Measurements from ENCODE around the gene KRT76. TPM values are rescaled to one million over a fixed set of nuclear protein-coding genes. Genes with fewer than 3 reads are reported as not detected.
"Not testable (repeated sequence)": the region's sequence is repeated elsewhere in the genome, so short reads cannot be mapped to it uniquely, and the experiment has no call there.

KRT76 gene
- polyA plus RNA-seq, 6 donors from 2014 or later = not detected

GRCh38 chr12:52798003-52798670 is 21.0 kb upstream of the KRT76 start:
- Mint-ChIP-seq H3K9me3 (no peaks in the 10 kb centered on the region), H3K4me3 (no peak overlapping the region), H3K4me1 (no peaks in the 10 kb centered on the region), H3K27ac (no peak overlapping the region), H3K36me3 (no peaks in the 10 kb centered on the region), H3K27me3 (peaks cover 10 to 44% (median 18%) of the 10 kb centered on the region in 3 donors)
- ATAC-seq (ENCODE audit: low read depth in 2 of 2) = no peak
- no peak for DNase-seq

DNA sequence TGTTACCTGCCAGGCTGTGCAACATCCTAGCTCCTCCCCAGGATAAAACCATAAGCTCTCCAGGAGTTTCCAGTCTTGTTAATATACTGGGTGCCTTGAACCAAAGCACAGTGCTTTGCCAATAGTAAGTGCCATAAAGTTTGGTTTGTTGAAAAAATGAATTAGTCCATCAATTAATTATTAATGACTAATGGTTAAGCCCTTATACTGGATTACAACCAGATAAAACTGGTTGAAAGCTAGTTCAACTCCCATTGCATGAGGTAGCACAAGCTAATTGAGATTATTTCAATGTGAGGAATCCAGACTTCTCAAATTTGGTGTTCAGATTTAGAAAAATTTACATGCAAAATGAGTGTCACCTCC is 20.4 kb upstream of the KRT76 start:
- no peak overlapping the region for H3K4me3 Mint-ChIP-seq
- ATAC-seq (ENCODE audit: low read depth in 2 of 2) (no peak), DNase-seq (no peak)
- no peaks in the 10 kb centered on the region for H3K36me3 Mint-ChIP-seq
- no peak overlapping the region for H3K27ac Mint-ChIP-seq
- no peaks in the 10 kb centered on the region for H3K9me3 Mint-ChIP-seq
- peaks cover 9 to 44% (median 19%) of the 10 kb centered on the region in 3 donors for H3K27me3 Mint-ChIP-seq
- no peaks in the 10 kb centered on the region for H3K4me1 Mint-ChIP-seq

DNA sequence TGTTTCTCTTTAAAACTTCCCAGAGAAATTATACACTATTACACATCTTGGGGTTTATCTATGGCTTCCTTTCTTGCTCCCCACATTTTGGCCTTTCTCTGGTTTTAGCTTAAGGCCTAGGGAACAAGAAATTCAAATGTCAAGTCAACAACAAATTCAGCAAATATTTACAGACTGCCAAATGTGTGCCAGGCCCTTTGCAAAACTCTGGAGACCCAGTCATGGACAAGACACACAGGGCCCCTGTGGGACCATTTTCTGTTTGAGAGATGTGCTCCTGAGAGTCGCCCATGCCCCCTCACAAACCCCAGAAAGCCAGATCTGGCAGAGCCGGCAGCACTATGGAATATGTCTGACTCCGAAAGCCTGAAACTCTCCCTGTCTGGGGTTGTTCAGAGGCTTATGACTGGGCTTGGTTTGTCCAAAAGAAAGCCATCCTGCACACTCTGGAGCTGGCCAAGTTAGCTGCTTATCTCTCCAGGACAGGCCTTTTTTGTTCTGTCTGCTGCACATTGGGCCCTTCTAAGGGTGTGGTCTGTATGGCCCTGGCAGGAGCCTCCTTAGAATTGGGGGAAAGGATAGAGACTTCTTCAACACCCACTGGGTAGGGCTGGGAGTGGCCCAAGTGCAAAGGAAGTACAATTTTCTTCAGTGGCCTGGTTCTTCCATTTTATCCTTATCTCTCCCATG is 19.8 kb upstream of the KRT76 start:
- H3K27ac Mint-ChIP-seq = no peak overlapping the region
- H3K36me3 Mint-ChIP-seq = no peaks in the 10 kb centered on the region
- no peaks in the 10 kb centered on the region for H3K9me3 Mint-ChIP-seq
- H3K4me1 Mint-ChIP-seq = no peaks in the 10 kb centered on the region
- H3K27me3 Mint-ChIP-seq = peaks cover 4 to 40% (median 21%) of the 10 kb centered on the region in 3 donors
- H3K4me3 Mint-ChIP-seq = no peak overlapping the region
- DNase-seq (no peak), ATAC-seq (ENCODE audit: low read depth in 2 of 2) (no peak)

DNA sequence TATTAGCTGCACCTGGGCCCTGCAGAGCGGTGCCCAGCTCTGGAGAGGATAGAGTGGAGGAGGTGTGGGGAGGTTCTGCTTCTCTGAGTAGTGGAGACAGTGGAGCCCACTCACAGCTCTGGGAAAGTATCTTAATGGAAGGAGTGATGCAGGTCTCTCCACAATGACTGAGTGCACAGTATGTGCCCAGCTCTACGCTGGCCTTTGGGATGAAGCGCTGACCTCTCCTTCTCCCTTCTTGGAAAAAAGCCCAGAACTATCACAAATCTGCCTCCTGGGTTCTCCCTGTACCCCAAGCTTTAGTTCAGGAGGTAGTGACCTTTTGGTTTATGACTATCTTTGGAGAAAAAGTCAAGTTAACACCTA is 19.3 kb upstream of the KRT76 start:
- Mint-ChIP-seq H3K4me1 (no peaks in the 10 kb centered on the region), H3K36me3 (no peaks in the 10 kb centered on the region), H3K4me3 (no peak overlapping the region), H3K9me3 (no peaks in the 10 kb centered on the region), H3K27me3 (peaks cover 6 to 43% (median 25%) of the 10 kb centered on the region in 3 donors), H3K27ac (no peak overlapping the region)
- DNase-seq (no peak), ATAC-seq (ENCODE audit: low read depth in 2 of 2) (no peak)

DNA sequence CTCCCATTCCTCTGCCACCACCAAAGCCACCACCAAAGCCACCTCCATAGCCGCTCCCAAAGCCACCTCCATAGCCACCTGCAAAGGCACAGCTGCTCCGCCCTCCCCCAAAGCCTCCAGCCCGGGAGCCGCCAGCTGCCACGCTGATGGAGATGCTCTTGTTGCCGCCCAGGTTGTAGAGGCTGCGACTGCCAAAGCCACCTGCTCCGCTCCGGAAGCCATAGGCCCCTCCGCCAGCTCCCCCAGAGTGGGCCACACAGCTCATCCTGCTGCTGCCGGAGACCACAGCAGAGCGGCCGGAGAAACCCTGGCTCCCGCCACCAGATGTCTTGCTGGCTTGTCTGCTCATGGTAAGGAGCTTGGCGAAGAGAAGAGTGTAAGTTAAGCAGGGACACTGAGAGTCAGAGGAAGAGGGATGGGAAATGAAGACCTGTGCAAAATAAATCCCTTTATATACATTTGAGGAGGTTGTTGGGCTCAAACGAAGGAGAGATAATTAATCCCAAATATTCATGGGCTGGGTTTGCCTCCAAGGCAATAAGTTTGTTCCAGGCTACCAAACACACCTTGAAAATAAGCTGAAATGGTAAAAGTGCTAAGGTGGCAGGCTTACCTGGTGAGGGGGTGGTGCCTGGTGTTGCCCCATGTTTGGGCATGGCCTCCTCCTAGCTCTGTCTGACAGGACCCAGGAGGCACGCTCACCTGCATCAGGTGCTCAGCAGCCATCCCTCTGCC is 18.7 kb upstream of the KRT76 start, which contains the start of gene KRT3:
Gene KRT3 (minus strand): TSS at position 424 of the 735 bp plus-strand sequence. CDS start 75 bp downstream, at position 349.
- no peak for DNase-seq
- Mint-ChIP-seq H3K36me3 (no peaks in the 10 kb centered on the region), H3K27me3 (peaks cover 11 to 45% (median 25%) of the 10 kb centered on the region in 3 donors), H3K4me3 (no peak within 1 kb of the TSS), H3K4me1 (no peaks in the 10 kb centered on the region), H3K9me3 (no peaks in the 10 kb centered on the region), H3K27ac (no peak within 1 kb of the TSS)
- no peak for ATAC-seq (ENCODE audit: low read depth in 2 of 2)

DNA sequence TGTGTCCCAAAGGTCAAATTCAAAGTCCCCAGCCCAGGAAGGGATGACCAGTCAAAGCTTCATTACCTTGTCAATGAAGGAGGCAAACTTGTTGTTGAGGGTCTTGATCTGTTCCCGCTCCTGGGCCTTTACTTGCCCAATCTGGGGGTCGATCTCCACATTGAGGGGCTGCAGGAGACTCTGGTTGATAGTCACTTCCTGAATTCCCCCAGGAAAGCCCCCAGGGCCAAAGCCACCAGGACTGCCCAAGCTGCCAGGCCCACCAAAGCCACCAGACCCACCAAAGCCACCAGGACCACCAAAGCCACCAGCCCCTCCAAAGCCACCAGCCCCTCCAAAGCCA is 18.2 kb upstream of the KRT76 start:
- H3K27ac Mint-ChIP-seq; H3K4me3 Mint-ChIP-seq; H3K4me1 Mint-ChIP-seq; DNase-seq; H3K9me3 Mint-ChIP-seq; H3K36me3 Mint-ChIP-seq; ATAC-seq (ENCODE audit: low read depth in 2 of 2): not testable (repeated sequence)
- peaks cover 17 to 51% (median 25%) of the 10 kb centered on the region in 3 donors for H3K27me3 Mint-ChIP-seq

- no peak for ATAC-seq (ENCODE audit: low read depth in 2 of 2)
- Mint-ChIP-seq H3K36me3 (no peaks in the 10 kb centered on the region), H3K27me3 (peaks cover 21 to 57% (median 23%) of the 10 kb centered on the region in 3 donors), H3K9me3 (no peaks in the 10 kb centered on the region), H3K27ac (no peak overlapping the region), H3K4me3 (no peak overlapping the region), H3K4me1 (peaks cover 0 to under 1% (median 0%) of the 10 kb centered on the region in 3 donors)
- no peak for DNase-seq
Observed at GRCh38 chr12:52794479-52795331, 17.6 kb upstream of the KRT76 start.

GRCh38 chr12:52792185-52793029 is 15.3 kb upstream of the KRT76 start:
- Mint-ChIP-seq H3K9me3 (peaks cover 0 to 3% (median 0%) of the 10 kb centered on the region in 7 donors), H3K36me3 (no peaks in the 10 kb centered on the region), H3K4me1 (peaks cover 0 to 6% (median 5%) of the 10 kb centered on the region in 3 donors), H3K4me3 (no peak overlapping the region), H3K27ac (no peak overlapping the region), H3K27me3 (peaks cover 16 to 59% (median 41%) of the 10 kb centered on the region in 3 donors)
- ATAC-seq (ENCODE audit: low read depth in 2 of 2) = no peak
- DNase-seq = no peak

GRCh38 chr12:52791271-52792184 is 14.4 kb upstream of the KRT76 start:
- peaks cover 0 to 3% (median 0%) of the 10 kb centered on the region in 7 donors for H3K9me3 Mint-ChIP-seq
- no peaks in the 10 kb centered on the region for H3K36me3 Mint-ChIP-seq
- H3K27ac Mint-ChIP-seq = no peak overlapping the region
- ATAC-seq (ENCODE audit: low read depth in 2 of 2) = no peak
- no peak overlapping the region for H3K4me3 Mint-ChIP-seq
- H3K4me1 Mint-ChIP-seq = peaks cover 0 to 6% (median 5%) of the 10 kb centered on the region in 3 donors
- DNase-seq = no peak
- peaks cover 19 to 59% (median 41%) of the 10 kb centered on the region in 3 donors for H3K27me3 Mint-ChIP-seq

DNA sequence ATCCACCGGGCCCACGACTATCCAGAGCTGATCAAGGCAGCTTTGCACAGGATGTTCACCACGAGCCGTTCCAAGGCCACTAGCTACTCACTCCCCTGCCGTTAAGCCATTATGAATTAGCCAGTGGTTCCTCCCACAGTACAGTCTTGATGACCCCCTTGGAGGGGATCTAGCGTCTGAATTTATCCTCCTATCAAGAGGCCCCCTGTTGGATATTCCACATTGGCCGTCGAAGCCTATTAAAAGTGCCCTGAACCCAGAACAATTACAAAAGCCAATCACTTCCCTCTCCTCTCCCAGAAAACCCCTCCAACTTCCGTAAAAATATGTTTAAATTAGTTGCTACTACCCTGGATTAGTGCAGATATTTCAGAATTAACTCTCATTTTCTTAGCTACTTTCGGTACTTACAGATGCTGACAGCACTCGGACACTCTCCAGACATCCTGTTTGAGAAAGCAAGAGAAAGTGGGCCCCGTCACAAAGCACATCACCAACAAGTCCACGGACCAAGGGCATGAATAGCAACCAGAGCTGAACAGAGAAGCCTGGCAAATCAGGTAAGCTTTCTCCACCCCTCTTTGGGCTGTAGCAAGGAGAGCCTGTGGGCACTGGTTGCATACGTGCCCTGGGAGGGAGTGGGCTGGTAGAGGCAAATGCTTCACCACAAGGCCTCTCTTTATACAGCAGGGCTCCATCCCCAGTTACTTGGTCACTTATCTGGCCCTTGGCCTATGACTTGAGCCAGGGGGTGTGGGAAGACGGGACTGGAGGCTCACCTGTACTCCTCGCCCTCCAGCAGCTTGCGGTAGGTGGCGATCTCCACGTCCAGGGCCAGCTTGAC is 13.5 kb upstream of the KRT76 start:
- Mint-ChIP-seq H3K36me3 (no peaks in the 10 kb centered on the region), H3K4me1 (peaks cover 0 to 6% (median 5%) of the 10 kb centered on the region in 3 donors), H3K9me3 (peaks cover 0 to 4% (median 1%) of the 10 kb centered on the region in 7 donors), H3K4me3 (no peak overlapping the region), H3K27ac (peak overlapping the region in 1 of 6 donors; percentile 43), H3K27me3 (peaks cover 28 to 58% (median 46%) of the 10 kb centered on the region in 3 donors)
- ATAC-seq (ENCODE audit: low read depth in 2 of 2) = no peak
- DNase-seq = no peak

Data from naive B cell (primary cell).